GM12878 (cell line): ENCODE measurements around the gene MGLL. TPM values are rescaled to one million over a fixed set of nuclear protein-coding genes. Genes with fewer than 3 reads are reported as not detected.

ENCODE experiments used
- BACH1 ChIP-seq: fragments of 450-650 bp; IDR thresholded peaks from 2 replicates; pipeline ENCODE4 v1.6.1; 2017; ENCODE audit warnings: mild to moderate bottlenecking, borderline replicate concordance
- BHLHE40 ChIP-seq, 2 experiments: fragments of 450-650 bp in 1 of 2; IDR thresholded peaks; 2 replicates each; pipeline ENCODE4 v1.6.1; 2011 to 2017; ENCODE audit warnings: low read depth in 2 of 2, borderline replicate concordance in 1 of 2, improper control_type of control experiment in 1 of 2, low read length in 1 of 2, mild to moderate bottlenecking in 1 of 2
- CBFB ChIP-seq: IDR thresholded peaks from 2 replicates; pipeline ENCODE4 v1.6.1; 2016; ENCODE audit warnings: antibody characterized with exemption, low read depth
- IRF5 ChIP-seq: fragments of 450-650 bp; IDR thresholded peaks from 2 replicates; pipeline ENCODE4 v1.6.1; 2017; ENCODE audit warnings: borderline replicate concordance
- JUND ChIP-seq: IDR thresholded peaks from 2 replicates; pipeline ENCODE4 v1.6.1; 2012; ENCODE audit warnings: low read depth, mild to moderate bottlenecking, low read length, improper control_type of control experiment, moderate library complexity
- MEF2A ChIP-seq: IDR thresholded peaks from 2 replicates; pipeline ENCODE4 v1.6.1; 2011; ENCODE audit warnings: low read depth, mild to moderate bottlenecking, low read length, moderate library complexity; ENCODE audit not compliant: insufficient read depth
- SKIL ChIP-seq: fragments of 450-650 bp; IDR thresholded peaks from 2 replicates; pipeline ENCODE4 v1.6.1; 2017; ENCODE audit warnings: mild to moderate bottlenecking, low read depth, inconsistent platforms; ENCODE audit not compliant: poor library complexity, severe bottlenecking
- SRF ChIP-seq, 2 experiments: IDR thresholded peaks; 2 replicates each; pipeline ENCODE4 v1.6.1; 2011; ENCODE audit warnings: low read depth in 2 of 2, low read length in 2 of 2, mild to moderate bottlenecking in 1 of 2, moderate library complexity in 1 of 2
- YBX1 ChIP-seq: fragments of 450-650 bp; IDR thresholded peaks from 2 replicates; pipeline ENCODE4 v1.6.1; 2016; ENCODE audit warnings: antibody characterized with exemption
- polyA plus RNA-seq, 11 experiments: library from polyadenylated mRNA; depleted of rRNA in 4 of 11; unstranded in 6 of 11; stranded (reverse) in 5 of 11; fragments of >200 nt; fragmentation: Nextera tagmentation in 4 of 11; fragmentation: Illumina TruSeq in 1 of 11; extraction: Ambion mirVana in 4 of 11; extraction: Trizol in 1 of 11; gene quantifications; 1 replicate in 1 of 11; 2 replicates in 10 of 11; pipeline versions ENCODE4 v1.2.1 to v1.2.3, GENCODE V29; 2011 to 2016; ENCODE audit warnings: inconsistent platforms in 2 of 11, missing spikeins in 2 of 11, low read depth in 1 of 11
- total RNA-seq, 4 experiments: library from RNA; depleted of rRNA in 3 of 4; stranded (reverse); fragments of >200 nt in 3 of 4; fragmentation: Illumina TruSeq in 1 of 4; extraction: Trizol in 1 of 4; gene quantifications; 2 replicates each; pipeline versions ENCODE4 v1.2.1 to v1.2.3, GENCODE V29; 2013 to 2021

MGLL gene
- total and polyA plus RNA-seq, 10 of the 15 experiments (the other 5 are each of a cell fraction or from before 2014, with no cell fraction given), result 44.9 to 177 (median 72.9) TPM

GRCh38 chr3:127848131-127849129 lies 26.1 kb upstream of the MGLL start (continued):
- TF ChIP-seq MEF2A (no peak), SRF (IDR thresholded peaks at IDR 0.05; ENCODE audit: low read depth in 2 of 2, low read length in 2 of 2) (no peak), CBFB (no peak), YBX1 (no peak), JUND (no peak), SKIL (no peak), IRF5 (no peak), BHLHE40 (IDR thresholded peaks at IDR 0.05; ENCODE audit: borderline replicate concordance in 1 of 2, low read depth in 2 of 2, low read length in 1 of 2) (no peak), BACH1 (no peak)
